ENCODE data around the gene SLC37A1.

SLC37A1 gene

GRCh38 chr21:42476388-42477331 lies 37.0 kb upstream of the SLC37A1 start:
- Histone ChIP-seq H3K36me3 (ENCODE audit: insufficient read depth, low read length) (no peaks in the 10 kb centered on the region), H3K9me3 (ENCODE audit: insufficient read depth, low read length, severe bottlenecking) (no peaks in the 10 kb centered on the region), H3K4me1 (ENCODE audit: insufficient read depth, low read length) (no peaks in the 10 kb centered on the region), H3K27ac (ENCODE audit: low read length) (no peak overlapping the region), H3K79me2 (ENCODE audit: insufficient read depth, low read length) (no peaks in the 10 kb centered on the region), H3K27me3 (ENCODE audit: insufficient read depth, low read length, poor library complexity) (no peaks in the 10 kb centered on the region), H3K9ac (ENCODE audit: low read depth, low read length) (no peak overlapping the region), H2AFZ (ENCODE audit: low read depth, low read length) (no peak overlapping the region), H3K4me3 (ENCODE audit: low read depth in 1 of 2, low read length in 2 of 2) (no peak overlapping the region), H4K20me1 (ENCODE audit: insufficient read depth, low read length) (no peaks in the 10 kb centered on the region), H3K4me2 (ENCODE audit: insufficient read depth, low read length) (no peak overlapping the region)
- DNase-seq (no peak), ATAC-seq (ENCODE audit: insufficient read depth, low read depth) (no peak)
- TF ChIP-seq EZH2 (IDR thresholded peaks at IDR 0.05; ENCODE audit: borderline replicate concordance, low read depth, low read length, severe bottlenecking): no peak
- TF ChIP-seq, protein P1, sequence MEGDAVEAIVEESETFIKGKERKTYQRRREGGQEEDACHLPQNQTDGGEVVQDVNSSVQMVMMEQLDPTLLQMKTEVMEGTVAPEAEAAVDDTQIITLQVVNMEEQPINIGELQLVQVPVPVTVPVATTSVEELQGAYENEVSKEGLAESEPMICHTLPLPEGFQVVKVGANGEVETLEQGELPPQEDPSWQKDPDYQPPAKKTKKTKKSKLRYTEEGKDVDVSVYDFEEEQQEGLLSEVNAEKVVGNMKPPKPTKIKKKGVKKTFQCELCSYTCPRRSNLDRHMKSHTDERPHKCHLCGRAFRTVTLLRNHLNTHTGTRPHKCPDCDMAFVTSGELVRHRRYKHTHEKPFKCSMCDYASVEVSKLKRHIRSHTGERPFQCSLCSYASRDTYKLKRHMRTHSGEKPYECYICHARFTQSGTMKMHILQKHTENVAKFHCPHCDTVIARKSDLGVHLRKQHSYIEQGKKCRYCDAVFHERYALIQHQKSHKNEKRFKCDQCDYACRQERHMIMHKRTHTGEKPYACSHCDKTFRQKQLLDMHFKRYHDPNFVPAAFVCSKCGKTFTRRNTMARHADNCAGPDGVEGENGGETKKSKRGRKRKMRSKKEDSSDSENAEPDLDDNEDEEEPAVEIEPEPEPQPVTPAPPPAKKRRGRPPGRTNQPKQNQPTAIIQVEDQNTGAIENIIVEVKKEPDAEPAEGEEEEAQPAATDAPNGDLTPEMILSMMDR (IDR thresholded peaks at IDR 0.05; ENCODE audit: borderline replicate concordance, extremely low read depth, low read length, poor library complexity, severe bottlenecking): no peak

GRCh38 chr21:42478504-42478903 lies 35.1 kb upstream of the SLC37A1 start:
- no peaks in the 10 kb centered on the region for H4K20me1 ChIP-seq (ENCODE audit: insufficient read depth, low read length)
- no peak overlapping the region for H2AFZ ChIP-seq (ENCODE audit: low read depth, low read length)
- no peak overlapping the region for H3K4me3 ChIP-seq (ENCODE audit: low read depth in 1 of 2, low read length in 2 of 2)
- H3K27me3 ChIP-seq (ENCODE audit: insufficient read depth, low read length, poor library complexity): no peaks in the 10 kb centered on the region
- DNase-seq (no peak), ATAC-seq (ENCODE audit: insufficient read depth, low read depth) (no peak)
- H3K36me3 ChIP-seq (ENCODE audit: insufficient read depth, low read length): no peaks in the 10 kb centered on the region
- H3K4me1 ChIP-seq (ENCODE audit: insufficient read depth, low read length): no peaks in the 10 kb centered on the region
- TF ChIP-seq, protein P1 (IDR thresholded peaks at IDR 0.05; ENCODE audit: borderline replicate concordance, extremely low read depth, low read length, poor library complexity, severe bottlenecking): no peak
- no peak for TF ChIP-seq EZH2 (IDR thresholded peaks at IDR 0.05; ENCODE audit: borderline replicate concordance, low read depth, low read length, severe bottlenecking)
- H3K9ac ChIP-seq (ENCODE audit: low read depth, low read length): no peak overlapping the region
- H3K9me3 ChIP-seq (ENCODE audit: insufficient read depth, low read length, severe bottlenecking): no peaks in the 10 kb centered on the region
- H3K79me2 ChIP-seq (ENCODE audit: insufficient read depth, low read length): no peaks in the 10 kb centered on the region
- no peak overlapping the region for H3K27ac ChIP-seq (ENCODE audit: low read length)
- no peak overlapping the region for H3K4me2 ChIP-seq (ENCODE audit: insufficient read depth, low read length)

- DNase-seq: no peak
- Histone ChIP-seq H3K36me3 (ENCODE audit: insufficient read depth, low read length) (no peaks in the 10 kb centered on the region), H4K20me1 (ENCODE audit: insufficient read depth, low read length) (no peaks in the 10 kb centered on the region), H3K9ac (ENCODE audit: low read depth, low read length) (no peak overlapping the region), H2AFZ (ENCODE audit: low read depth, low read length) (no peak overlapping the region), H3K4me3 (ENCODE audit: low read depth in 1 of 2, low read length in 2 of 2) (no peak overlapping the region), H3K4me1 (ENCODE audit: insufficient read depth, low read length) (no peaks in the 10 kb centered on the region), H3K79me2 (ENCODE audit: insufficient read depth, low read length) (no peaks in the 10 kb centered on the region), H3K27ac (ENCODE audit: low read length) (no peak overlapping the region), H3K9me3 (ENCODE audit: insufficient read depth, low read length, severe bottlenecking) (no peaks in the 10 kb centered on the region), H3K27me3 (ENCODE audit: insufficient read depth, low read length, poor library complexity) (no peaks in the 10 kb centered on the region), H3K4me2 (ENCODE audit: insufficient read depth, low read length) (no peak overlapping the region)
- ATAC-seq (ENCODE audit: insufficient read depth, low read depth): no peak
- TF ChIP-seq EZH2 (IDR thresholded peaks at IDR 0.05; ENCODE audit: borderline replicate concordance, low read depth, low read length, severe bottlenecking): no peak
- TF ChIP-seq, protein P1 (IDR thresholded peaks at IDR 0.05; ENCODE audit: borderline replicate concordance, extremely low read depth, low read length, poor library complexity, severe bottlenecking): no peak
These were observed 34.1 kb upstream of the SLC37A1 start for GRCh38 chr21:42479582-42479981.
